CD4-positive, alpha-beta T cell treated with Interleukin-4 for 4 hours (primary cell): ENCODE results near the gene TOMM40L.

ENCODE experiments used
- DNase-seq: peaks from one replicate; pipeline ENCODE4 v3.0.0-alpha.2; 2020

TOMM40L gene

GRCh38 chr1:161258439-161259344, 32.8 kb downstream of the TOMM40L start, which contains the start of gene PCP4L1:
Gene PCP4L1, plus strand, starts transcription at chr1:161258745. Its CDS starts 230 bp downstream, at chr1:161258975.
- peak; percentile 10 for DNase-seq

GRCh38 chr1:161259345-161259702, 33.5 kb downstream of the TOMM40L start:
- DNase-seq = no peak

GRCh38 chr1:161259765-161260164, 33.9 kb downstream of the TOMM40L start:
- DNase-seq = no peak

- DNase-seq = no peak
These were observed 34.8 kb downstream of the TOMM40L start for GRCh38 chr1:161260376-161261260.

GRCh38 chr1:161261261-161262235, 35.7 kb downstream of the TOMM40L start:
- DNase-seq = no peak

GRCh38 chr1:161265305-161265704, 39.4 kb downstream of the TOMM40L start:
- no peak for DNase-seq

GRCh38 chr1:161266202-161266601, 40.3 kb downstream of the TOMM40L start:
- DNase-seq = no peak

- DNase-seq = no peak
These were observed 41.0 kb downstream of the TOMM40L start for GRCh38 chr1:161266836-161267235.

GRCh38 chr1:161267321-161267720, 41.5 kb downstream of the TOMM40L start:
- no peak for DNase-seq

- DNase-seq = no peak
These were observed 47.5 kb downstream of the TOMM40L start for GRCh38 chr1:161273402-161273801.

- DNase-seq = no peak
These were observed 49.0 kb downstream of the TOMM40L start for GRCh38 chr1:161274874-161275273.
